HG02588 (cell line): Measurements from ENCODE around the gene BHLHE41.

Experiments used
- ATAC-seq: cut with Tn5 transposase; IDR thresholded peaks from one replicate; pipeline ENCODE4 v1.9.1; 2021; ENCODE audit warnings: mild to moderate bottlenecking, moderate library complexity; ENCODE audit not compliant: unreplicated experiment

Gene BHLHE41

DNA sequence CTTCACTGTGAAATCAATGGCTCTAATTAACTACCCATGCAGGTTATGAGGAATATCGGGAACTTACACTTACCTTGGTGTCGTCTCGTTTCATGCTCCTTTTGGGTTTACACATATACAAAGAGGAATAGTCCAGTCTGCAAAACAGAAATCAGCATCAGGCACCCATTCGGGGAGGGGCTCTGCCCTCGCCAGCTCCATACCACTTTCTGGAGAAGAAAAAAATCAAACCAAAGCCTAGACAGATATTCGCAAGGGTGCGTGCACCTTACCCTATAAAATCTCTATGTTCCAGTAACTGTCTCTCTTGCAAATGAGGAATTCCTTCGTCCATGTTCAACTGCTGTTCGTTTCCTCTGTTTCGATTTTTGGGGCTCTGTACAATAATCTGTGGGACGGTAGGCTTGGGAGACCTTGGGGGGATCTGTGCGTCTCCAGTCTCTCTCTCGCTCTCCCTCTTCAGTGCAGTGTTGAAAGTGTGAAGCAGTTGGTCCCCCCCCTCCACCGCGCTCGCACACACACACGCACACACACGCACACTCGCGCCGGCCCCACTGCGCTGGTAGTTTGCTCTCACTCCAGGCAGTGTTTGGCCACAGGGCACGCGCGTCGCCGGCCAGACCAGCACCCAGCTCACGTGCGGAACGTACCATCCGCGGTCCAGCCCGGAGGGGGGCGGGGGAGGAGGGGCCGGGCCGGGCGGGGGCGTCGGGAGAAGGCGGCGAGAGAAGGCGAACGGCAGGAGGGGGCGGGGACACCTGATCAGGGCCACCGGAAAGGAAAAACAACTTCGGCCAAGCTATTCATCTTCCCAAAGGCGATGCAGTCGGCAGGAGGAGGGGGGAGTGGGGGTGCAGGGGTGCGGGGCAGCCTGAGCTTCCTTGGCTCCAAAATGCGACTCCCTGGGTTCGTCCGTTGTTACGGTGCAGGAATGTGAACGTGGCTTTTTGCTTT, at the start of gene BHLHE41:
Gene BHLHE41 (minus strand): TSS at position 592 of the 954 bp plus-strand sequence. CDS start 258 bp downstream, at position 334.
- no peak for ATAC-seq

DNA sequence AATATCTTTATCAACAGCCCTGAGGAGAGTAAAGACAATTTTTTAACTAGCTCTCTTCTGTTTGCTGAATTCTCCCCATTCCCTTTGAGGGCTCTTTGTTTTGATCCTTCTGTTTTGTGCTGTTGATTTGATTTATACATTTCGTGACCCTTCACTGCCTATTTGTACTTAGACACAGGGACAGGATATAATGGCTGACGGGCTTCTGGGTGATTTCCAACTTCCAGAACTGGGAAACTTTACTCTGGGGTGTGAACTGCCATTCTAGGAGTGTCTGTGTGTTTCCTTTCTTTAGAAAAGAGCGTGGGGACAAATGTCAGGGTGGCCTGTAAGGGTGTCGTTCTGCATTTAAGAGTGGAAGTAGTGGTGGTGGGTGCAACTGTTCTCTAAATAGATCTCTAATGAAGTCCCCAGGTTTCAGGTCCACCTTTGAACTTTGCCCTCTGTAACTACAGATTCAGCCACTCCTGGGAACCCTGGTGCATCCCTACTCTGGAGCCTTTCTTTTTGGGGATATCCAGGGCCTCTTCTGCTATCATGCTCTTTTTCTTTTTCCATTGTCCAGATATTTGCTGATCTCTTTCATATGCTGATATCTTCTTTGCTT, 48.2 kb upstream of the BHLHE41 start:
- no peak for ATAC-seq

DNA sequence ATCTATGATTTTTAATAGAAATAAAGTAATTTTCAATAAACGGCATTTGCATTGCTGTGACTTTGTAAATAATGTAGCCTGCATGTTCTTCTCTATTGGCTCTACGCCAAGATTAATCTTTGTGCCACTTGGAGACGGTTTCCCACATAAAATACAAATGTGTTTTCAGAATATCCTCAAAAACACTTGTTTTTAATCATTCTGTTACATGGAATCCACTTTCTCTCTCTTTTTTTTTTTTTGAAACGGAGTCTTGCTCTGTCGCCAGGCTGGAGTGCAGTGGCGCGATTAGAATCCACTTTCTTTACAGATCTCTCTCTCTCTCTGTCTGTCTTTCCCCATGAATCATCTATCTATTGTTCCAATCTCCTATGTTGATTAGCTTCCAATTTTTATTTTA, 47.7 kb upstream of the BHLHE41 start:
- no peak for ATAC-seq

DNA sequence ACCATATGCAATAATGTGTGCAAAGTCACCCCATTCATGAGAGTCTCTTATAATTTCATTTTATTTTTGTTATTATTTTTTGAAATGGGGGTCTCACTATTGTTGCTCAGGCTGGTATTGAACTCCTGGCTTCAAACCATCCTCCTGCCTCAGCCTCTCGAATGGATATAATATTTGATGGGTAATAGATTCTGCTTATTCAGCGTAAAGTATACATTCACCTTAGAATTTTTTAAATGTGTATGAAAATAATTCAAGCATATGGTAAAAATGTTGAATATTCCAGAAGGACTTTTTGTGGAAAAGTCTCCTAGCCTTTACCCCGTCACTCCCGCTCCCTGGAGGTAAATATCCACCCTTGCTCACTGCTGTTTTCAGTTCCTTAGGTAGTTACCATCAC, 47.2 kb upstream of the BHLHE41 start:
- ATAC-seq: no peak

DNA sequence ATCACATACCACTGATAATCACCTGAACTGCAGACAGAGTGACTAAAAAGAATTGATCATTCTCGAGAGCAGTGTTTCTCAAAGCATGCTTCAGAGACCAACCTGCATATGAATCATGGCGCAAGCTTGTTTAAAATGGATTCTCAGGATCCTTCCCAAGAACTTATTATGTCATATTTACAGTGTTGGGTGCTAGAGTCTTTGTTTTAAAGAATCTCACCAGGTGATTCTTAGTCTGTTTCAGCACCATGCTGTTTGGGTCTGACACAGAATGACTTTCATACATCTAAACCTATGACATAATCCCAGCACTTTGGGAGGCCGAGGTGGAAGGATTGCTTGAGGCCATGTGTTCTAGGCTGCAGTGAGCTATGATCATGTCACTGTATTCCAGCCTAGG, 39.3 kb upstream of the BHLHE41 start:
- no peak for ATAC-seq

DNA sequence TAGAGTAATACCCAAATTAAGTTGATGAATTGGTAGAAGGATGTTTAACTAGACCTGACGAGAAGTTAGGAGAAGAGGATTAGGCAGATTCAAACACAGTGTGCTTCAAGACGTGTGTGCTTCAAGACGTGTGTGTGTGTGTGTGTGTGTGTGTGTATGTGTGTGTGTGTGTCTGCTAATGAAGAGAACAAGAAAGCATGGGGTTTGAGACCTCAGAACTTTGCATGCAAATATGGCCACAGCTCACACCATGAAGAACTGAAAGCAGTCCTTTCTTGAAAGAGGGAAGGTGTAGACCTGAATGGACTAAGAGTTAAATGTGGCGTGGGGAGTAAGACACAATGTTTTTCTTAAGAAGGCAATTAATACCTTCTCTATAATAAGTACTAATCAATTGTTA, 38.1 kb upstream of the BHLHE41 start:
- peak; percentile 84 for ATAC-seq

DNA sequence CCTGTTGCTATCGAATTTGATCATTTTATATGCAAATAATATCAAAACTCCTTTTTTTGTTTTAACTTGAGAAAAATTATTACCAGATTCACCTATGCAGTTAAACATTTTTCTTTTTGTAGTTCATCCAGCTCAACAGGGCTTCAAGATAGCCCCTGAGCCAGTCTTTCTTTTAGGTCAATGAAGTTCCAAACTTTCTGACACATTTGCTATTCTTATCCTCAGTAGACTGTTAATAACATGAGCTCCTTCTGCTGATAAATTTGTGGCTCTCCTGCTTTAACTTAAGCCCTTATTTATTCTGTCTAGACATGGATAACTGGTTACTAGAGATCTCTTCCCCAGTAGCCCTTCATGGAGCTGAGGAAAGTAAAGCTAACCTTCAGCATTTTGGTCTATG, 37.3 kb upstream of the BHLHE41 start:
- ATAC-seq: no peak

DNA sequence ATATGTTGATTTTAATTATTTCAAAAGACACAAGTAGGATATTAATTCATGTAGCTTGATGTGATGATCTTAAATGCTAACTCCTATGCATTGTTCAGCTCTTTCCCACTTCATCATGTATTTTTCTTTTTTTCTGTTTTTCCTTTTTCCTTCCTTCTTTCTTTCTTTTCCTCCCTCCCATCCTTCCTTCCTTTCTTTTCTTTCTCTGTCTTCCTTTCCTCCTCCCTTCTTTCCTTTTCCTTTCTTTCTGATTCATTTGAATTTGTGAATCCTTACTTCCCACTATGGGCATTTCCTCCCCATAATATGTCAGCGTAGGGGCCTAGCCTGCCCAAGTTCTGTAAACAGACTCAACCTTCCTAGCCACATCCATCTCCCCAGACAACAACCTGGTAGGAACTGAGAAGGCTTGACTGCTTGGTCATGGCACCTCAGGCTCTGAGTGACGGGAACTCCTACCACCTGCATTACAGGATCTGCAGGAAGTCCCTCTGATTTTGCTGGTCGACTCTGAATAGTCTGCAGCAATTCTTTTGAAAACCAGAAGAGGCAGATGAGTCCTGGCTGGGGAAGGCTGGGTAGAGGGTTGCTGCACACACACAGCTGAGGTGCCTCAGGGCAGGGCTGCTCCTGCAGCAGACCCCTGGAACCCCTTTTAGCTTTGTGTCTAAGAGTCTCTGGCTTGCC, 33.4 kb upstream of the BHLHE41 start:
- no peak for ATAC-seq

DNA sequence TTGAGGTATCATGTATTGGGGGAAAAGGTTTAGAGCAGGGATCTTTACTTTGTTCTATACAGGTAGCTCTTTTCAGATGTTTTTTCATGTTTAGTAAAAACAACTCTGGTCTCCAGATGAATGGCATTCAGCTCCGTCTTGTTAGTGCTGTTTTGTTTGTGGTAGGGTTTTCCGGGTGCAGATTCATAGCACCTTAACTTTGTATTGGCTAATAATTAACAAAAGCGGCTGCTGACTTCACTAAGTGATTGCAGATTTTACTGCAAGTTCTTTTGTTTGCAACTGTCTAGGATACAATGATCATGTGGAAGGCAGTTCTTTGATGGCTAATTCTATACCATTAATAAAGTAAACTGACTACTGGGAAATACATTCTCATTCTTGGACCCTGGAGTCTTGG, 32.2 kb upstream of the BHLHE41 start:
- peak; percentile 27 for ATAC-seq

DNA sequence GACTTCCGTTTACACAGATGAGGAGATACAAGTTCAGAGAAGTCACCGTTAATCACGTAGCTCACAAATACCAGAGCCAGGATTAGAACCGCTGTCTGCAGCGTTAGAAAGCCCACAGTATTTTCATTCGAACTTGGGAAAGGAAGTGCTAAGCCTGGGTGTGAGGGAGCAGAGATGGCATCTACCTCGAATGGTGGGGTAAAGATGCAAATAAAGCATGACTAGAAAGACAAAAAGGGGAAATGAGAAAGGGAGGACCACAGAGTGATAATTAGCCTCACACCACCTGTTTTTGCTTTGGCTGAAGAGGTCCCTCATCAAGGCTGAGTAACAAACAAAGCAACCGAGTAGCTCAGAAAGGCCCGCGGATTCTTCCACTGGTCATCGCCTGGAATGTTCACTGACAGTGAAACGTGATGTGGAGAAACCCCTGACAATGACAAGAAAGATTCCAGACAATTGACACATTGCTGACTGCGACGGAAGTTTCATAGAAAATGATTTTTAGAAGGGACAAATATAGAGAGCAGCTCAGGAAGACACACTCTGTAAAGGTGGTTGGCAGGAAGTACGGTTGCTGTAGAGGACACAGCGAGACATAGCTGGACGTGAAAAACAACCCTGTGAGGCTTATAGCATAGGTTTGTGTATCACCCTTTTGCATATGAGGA, 31.5 kb upstream of the BHLHE41 start:
- ATAC-seq: peak; percentile 84

DNA sequence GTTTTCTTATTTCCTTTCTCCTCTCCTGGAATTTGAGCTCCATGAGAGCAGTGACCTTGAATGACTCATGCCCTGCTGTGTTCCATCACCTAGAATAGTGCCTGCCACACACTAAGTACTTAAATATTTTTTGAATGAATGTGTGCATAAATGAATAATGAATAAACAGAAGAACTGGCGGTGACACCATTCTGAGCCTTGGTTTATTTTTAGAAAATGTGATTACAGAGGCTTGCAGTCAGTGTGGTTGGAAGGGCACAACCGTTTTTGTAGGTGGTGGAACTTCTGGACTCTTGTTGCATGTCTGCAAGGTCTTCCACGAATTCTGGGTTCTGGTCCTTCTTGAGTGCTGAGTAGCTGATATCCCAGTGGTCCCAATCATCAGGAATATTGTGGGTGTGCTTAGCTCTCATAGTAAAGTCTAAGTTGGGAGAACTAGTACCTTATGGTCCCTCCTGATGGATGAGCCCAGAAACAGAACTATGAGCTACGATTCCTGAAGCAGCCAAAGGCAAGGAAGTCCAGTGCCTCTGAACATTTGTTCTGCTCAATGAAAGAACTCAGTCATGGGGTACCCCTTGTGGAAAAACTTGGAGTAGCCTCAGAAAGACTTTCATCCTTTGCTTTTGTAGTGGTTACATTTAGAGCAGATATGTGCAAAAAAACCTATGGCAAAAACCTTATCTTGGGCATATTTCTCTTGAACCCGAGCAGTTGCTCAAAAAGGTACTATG, 28.8 kb upstream of the BHLHE41 start:
- ATAC-seq: no peak

DNA sequence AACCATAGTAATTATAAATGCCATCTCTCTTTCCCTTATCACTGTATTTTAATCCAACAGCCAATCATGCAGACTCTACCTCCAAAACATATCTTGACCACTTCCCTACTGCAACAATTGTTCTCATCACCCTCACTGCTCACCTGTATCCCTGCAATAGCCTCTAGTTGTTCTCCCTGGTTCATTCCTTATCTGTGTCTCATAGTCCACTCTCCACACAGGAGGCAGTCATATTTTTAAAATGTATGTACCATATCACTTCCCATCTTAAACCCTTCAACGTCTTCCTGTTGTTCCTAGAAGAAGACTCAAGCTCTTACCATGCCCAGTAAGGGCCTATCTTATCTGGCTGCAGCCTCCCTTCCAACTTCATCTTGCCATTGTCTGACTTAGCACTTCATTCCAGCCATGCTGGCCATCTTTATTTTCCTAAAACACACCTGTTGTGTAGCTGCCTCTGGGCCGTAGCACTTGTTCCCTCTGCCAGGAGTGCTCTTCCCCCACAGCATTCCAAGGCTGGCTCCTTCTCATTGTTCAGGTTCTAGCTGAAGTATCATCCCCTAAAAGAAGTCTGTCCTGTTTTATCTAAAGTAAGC, 27.8 kb upstream of the BHLHE41 start:
- ATAC-seq: no peak

DNA sequence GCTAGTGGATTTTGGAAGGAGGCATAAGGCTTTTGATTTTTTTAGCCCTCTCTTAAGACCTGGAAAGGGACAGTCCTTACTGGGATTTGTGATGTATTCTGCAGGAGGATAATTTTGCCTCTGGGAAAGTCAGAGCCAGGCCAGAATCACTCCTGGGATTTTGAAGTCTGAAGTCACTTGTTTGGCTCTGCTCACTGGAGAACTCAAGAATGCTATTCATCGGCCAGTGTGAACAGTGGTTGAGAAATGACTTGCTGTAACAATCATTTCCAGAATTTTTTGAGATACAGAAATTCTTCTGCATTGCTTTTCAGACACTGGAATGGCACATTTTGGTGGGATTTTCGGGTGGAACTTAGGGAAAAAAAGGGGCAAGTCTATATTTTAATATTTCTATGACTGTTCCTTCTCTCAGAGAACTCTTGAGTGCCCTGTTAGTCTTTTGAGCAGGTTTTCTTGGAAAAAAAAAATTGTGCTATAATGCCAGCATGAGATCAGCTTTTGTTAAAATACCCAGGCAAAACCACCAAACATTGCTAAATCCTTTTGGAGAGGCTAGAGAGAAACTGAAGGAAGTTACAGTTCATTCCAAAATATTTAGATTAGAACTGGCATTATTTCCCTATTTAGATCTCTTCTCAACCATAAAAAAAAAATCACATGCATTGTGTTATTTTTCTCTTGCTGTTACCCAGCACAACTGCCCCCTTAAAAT, 26.1 kb upstream of the BHLHE41 start:
- ATAC-seq: no peak

DNA sequence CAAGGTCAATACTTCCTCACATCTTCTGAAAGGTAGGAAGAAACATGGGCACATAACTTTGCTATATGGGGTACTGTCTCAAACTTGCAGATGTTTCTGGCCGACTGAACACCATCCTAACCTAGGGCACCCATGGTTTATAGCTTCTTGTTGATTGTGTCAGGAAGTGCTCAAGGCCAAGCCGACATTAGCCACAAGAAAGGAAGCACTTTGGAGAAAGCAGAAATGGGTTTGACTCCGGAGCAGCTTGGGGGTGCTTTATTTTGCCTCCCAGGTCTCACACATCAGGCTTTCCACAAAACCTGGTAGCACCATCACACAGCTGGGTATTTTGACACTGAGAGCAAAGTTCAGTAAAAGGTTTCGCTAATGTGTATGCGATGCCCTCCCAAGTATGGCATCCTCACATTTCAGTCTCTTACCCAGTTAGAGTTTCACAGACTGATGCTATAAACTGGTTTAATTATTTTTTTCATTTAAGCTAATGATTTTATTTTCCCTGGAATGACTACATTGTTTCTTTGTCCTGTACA, 25.2 kb upstream of the BHLHE41 start:
- ATAC-seq: no peak

DNA sequence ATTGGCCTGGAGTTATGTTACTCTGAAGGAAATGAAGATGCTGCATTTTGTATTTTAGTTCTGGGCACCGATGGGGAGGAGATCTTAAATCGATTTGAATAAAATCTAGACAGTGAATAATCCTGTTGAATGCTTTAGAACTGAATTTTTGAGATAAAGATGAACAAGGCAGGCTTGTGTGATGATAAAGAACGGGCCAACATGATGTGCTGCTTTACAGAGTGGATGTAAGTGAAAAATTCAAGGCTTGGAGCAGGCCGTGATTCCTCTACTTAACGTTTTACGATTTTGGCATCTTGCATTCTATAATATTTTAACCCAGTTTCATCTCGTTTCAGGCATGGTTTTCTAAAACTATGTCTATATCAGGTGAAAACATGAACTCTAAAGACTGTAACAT, 23.5 kb upstream of the BHLHE41 start:
- ATAC-seq: no peak

DNA sequence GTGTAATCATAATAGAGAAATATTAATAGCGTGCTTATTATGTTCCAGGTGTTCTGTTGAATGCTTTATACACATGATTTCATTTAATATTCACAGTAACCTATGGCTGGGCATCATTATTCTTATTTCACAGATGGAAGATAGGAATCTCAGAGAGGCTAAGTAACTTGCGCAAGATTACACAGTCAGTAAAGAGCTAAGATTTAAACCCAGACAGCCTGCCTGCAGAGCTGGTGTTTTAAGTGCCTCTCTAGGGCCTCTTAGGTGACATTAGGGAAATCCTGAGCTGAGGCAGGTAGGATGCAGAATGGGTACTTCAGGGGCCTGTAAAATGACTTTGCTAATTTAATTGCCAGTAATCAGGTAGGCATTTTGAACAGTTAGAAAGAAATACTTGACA, 18.5 kb upstream of the BHLHE41 start:
- no peak for ATAC-seq

DNA sequence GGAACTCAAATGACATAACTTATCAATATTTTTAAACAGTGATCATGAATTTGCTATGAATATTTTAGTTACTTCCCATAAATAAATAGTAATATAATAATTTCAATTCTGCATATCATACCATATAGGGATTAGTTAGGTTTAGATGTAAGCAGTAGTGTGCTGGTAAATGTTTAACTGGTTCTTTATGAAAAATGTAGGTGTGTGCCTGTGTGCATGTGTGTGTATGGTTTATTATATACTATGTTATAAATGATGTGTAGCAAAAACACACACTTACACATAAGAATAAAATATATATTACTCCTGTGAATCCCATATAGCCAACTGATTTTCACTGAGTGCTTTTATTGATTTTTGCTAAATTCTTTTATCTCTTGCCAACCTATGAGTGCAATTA, 14.0 kb upstream of the BHLHE41 start:
- ATAC-seq: no peak

DNA sequence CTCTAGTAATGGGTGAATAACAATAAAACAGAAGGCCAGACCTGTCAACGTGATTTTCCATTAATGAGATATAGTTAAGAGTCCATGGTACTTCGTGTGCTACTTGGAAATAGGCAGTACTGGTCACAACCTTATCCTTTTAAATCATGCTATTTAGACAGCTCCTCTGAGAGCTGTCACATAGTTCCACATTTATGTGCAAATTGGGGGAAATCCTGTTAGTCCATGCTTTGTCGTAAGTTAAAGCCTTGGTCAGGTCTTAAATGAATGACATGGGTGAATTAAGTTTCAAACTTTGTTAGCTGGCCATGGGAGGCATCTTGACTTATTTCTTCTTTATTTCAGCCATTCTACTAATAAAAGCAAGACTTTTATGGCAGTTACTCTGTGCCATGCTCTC, 11.9 kb upstream of the BHLHE41 start:
- no peak for ATAC-seq

DNA sequence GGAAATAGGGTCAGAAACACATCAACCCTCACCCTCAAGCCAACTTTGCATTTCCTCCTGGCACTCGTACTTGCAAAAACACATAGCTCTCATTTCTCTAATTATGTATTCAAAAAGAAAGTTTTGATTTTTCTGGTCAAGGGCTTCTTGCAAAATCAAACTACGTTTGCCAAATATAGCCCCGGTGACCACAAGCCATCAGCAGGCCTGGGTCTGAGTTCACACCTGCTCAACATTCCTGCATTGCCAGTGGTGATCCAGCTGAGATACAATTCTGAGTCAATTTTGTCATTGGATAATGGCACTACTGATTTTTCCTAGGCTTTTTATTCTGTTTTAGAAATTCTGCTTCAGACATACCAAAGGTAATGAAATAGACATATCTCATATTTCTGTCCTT, 10.7 kb upstream of the BHLHE41 start:
- no peak for ATAC-seq
